RWPE2 (cell line): Measurements from ENCODE around the gene GJB6.

Experiments
- ATAC-seq: fragments of 200-7000 bp; cut with Tn5 transposase; 3 replicates; pipeline ENCODE4 v1.9.1; 2021; ENCODE audit warnings: low read depth
- DNase-seq: peaks from one replicate; pipeline ENCODE4 v3.0.0-alpha.2; 2020; ENCODE audit warnings: low spot score
- H3K27ac ChIP-seq: fragments of 450-650 bp; 2 replicates; pipeline ENCODE4 v1.5.1; 2017; ENCODE audit warnings: mild to moderate bottlenecking; ENCODE audit not compliant: poor library complexity, severe bottlenecking
- H3K27me3 ChIP-seq: fragments of 250-450 bp; sonication (Bioruptor Pico); 2 replicates; pipeline ENCODE4 v1.5.1; 2021; ENCODE audit warnings: mild to moderate bottlenecking, moderate library complexity; ENCODE audit not compliant: insufficient read depth, poor library complexity, severe bottlenecking
- H3K36me3 ChIP-seq: fragments of 250-450 bp; sonication (Bioruptor Pico); 2 replicates; pipeline ENCODE4 v1.5.1; 2020; ENCODE audit warnings: low read depth, mild to moderate bottlenecking, moderate library complexity
- H3K4me1 ChIP-seq: fragments of 250-450 bp; sonication (Bioruptor Pico); 2 replicates; pipeline ENCODE4 v1.5.1; 2021; ENCODE audit warnings: mild to moderate bottlenecking, moderate library complexity; ENCODE audit not compliant: insufficient read depth, poor library complexity, severe bottlenecking
- H3K4me3 ChIP-seq: fragments of 250-450 bp; sonication (Bioruptor Pico); 2 replicates; pipeline ENCODE4 v1.5.1; 2021; ENCODE audit warnings: mild to moderate bottlenecking, moderate library complexity; ENCODE audit not compliant: severe bottlenecking
- H3K9me3 ChIP-seq: fragments of 250-450 bp; sonication (Bioruptor Pico); 2 replicates; pipeline ENCODE4 v1.5.1; 2021; ENCODE audit warnings: mild to moderate bottlenecking, moderate library complexity; ENCODE audit not compliant: severe bottlenecking
- TF ChIP-seq, protein P1 (sequence below): fragments of 450-650 bp; IDR thresholded peaks from one replicate; pipeline ENCODE4 v1.5.1; 2017; ENCODE audit warnings: mild to moderate bottlenecking, moderate library complexity; ENCODE audit not compliant: poor library complexity, severe bottlenecking

The GJB6 gene

DNA sequence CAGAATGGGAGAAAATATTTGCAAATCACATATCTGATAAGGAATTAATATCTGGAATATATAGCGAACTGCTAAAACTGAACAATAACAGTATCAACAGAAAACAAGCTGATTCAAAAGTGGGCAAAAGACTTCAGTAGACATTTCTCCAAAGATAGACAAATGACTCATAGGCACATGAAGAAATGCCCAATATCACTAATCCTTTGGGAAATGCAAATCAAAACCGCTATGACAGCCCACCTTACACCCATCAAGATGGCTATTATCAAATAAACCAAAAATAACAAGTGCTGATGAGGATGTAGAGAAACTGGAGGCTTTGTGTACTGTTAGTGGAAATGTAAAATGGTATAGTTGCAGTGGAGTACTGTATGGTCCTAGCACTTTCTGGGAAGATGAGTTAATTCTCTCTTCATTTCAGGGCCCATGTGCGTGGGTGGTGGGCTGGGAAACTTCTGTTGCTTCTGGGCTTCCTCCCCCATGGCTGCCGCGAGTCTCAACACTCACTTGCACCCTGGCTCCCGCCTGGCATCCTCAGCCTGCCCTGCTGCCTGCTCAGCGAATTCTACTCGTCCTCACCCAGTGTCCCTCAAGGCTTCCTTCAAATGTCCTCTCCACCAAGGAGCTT is 58.9 kb downstream of the GJB6 start:
- Histone ChIP-seq H3K27me3 (no peaks in the 10 kb centered on the region), H3K4me1 (peaks cover 11% of the 10 kb centered on the region)
- no peak for DNase-seq

More for the DNA sequence above, 58.9 kb downstream of the GJB6 start:
- Histone ChIP-seq H3K9me3 (no peaks in the 10 kb centered on the region), H3K4me3 (no peak overlapping the region), H3K27ac (no peak overlapping the region), H3K36me3 (no peaks in the 10 kb centered on the region)
- TF ChIP-seq, protein P1, sequence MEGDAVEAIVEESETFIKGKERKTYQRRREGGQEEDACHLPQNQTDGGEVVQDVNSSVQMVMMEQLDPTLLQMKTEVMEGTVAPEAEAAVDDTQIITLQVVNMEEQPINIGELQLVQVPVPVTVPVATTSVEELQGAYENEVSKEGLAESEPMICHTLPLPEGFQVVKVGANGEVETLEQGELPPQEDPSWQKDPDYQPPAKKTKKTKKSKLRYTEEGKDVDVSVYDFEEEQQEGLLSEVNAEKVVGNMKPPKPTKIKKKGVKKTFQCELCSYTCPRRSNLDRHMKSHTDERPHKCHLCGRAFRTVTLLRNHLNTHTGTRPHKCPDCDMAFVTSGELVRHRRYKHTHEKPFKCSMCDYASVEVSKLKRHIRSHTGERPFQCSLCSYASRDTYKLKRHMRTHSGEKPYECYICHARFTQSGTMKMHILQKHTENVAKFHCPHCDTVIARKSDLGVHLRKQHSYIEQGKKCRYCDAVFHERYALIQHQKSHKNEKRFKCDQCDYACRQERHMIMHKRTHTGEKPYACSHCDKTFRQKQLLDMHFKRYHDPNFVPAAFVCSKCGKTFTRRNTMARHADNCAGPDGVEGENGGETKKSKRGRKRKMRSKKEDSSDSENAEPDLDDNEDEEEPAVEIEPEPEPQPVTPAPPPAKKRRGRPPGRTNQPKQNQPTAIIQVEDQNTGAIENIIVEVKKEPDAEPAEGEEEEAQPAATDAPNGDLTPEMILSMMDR, result no peak
- no peak for ATAC-seq
